GM12873 (cell line): Measurements from ENCODE around the gene CREB3L2.

ENCODE experiments used
- CTCF ChIP-seq: IDR thresholded peaks from 2 replicates; pipeline ENCODE4 v1.5.1; 2012; ENCODE audit warnings: low read depth, mild to moderate bottlenecking, moderate library complexity, low read length, control low read depth; ENCODE audit not compliant: insufficient read depth; ENCODE audit errors: missing control alignments

CREB3L2 gene

GRCh38 chr7:138008588-138009349 lies 6.9 kb upstream of the CREB3L2 start:
- peak; percentile 76 for TF ChIP-seq CTCF

GRCh38 chr7:138008019-138008587 lies 6.2 kb upstream of the CREB3L2 start:
- TF ChIP-seq CTCF = no peak

GRCh38 chr7:138006106-138006505 lies 4.2 kb upstream of the CREB3L2 start:
- no peak for TF ChIP-seq CTCF

GRCh38 chr7:138004936-138005335 lies 3.0 kb upstream of the CREB3L2 start:
- TF ChIP-seq CTCF = no peak

- TF ChIP-seq CTCF = no peak
Observed at GRCh38 chr7:138004046-138004445, 2.2 kb upstream of the CREB3L2 start.

GRCh38 chr7:138002828-138003189 lies 923 bp upstream of the CREB3L2 start:
- TF ChIP-seq CTCF = no peak

- peak; percentile 73 for TF ChIP-seq CTCF
Observed at GRCh38 chr7:138002096-138002827, 376 bp upstream of the CREB3L2 start.
